SHP77 treated with DMSO at 0.1 percent for 48 hours (cell line): ENCODE data around the gene IL17F.

Experiments
- DNase-seq: peaks from one replicate; lab custom pipeline; 2025; lab: John Stamatoyannopoulos, UW

The IL17F gene

GRCh38 chr6:52189974-52190373, 54.3 kb downstream of the IL17F start:
- DNase-seq = no peak

GRCh38 chr6:52187098-52187497, 57.2 kb downstream of the IL17F start:
- no peak for DNase-seq
